Endothelial cell of umbilical vein (primary cell): Measurements from ENCODE around the gene FCF1. TPM values are rescaled to one million over a fixed set of nuclear protein-coding genes. Genes with fewer than 3 reads are reported as not detected.

ENCODE experiments used
- BruUV-seq: library from RNA; stranded (reverse); fragments of 400-500 nt; replicated peaks from 2 replicates; lab custom pipeline; 2021; lab: Mats Ljungman, UMichigan
- CTCF ChIA-PET: fragments of 300-600, 350-600 bp; sonication (Branson Sonifier 250); formaldehyde crosslinking; loops from one replicate; lab custom pipeline; 2021; ENCODE audit warnings: antibody characterized with exemption, inconsistent platforms; lab: Charles Lee
- POLR2A ChIA-PET: fragments of 300-600, 350-600 bp; sonication (Branson Sonifier 250); formaldehyde crosslinking; loops from one replicate; lab custom pipeline; 2021; ENCODE audit warnings: antibody characterized with exemption, inconsistent platforms; lab: Charles Lee
- DNase-seq: peaks from one replicate; pipeline ENCODE4 v3.0.0-alpha.2; 2011; ENCODE audit warnings: low read depth, low spot score
- FAIRE-seq: peaks from 2 replicates; lab custom pipeline; 2011; peaks lifted over from hg19 to GRCh38; lab: Jason Lieb, UNC
- H2AFZ ChIP-seq: 2 replicates; pipeline ENCODE4 v1.6.0; 2012; ENCODE audit warnings: low read depth, low read length, control low read depth, inconsistent platforms
- H3K27ac ChIP-seq: 2 replicates; pipeline ENCODE4 v1.5.1; 2011; ENCODE audit warnings: low read depth, mild to moderate bottlenecking, control low read depth, low read length, moderate library complexity; ENCODE audit not compliant: insufficient read depth
- H3K27me3 ChIP-seq, 2 experiments: 2 replicates each; pipeline versions ENCODE4 v1.6.0 to v1.6.1; 2011; ENCODE audit warnings: low read length in 2 of 2, mixed read lengths in 1 of 2; ENCODE audit not compliant: control insufficient read depth in 2 of 2, insufficient read depth in 2 of 2
- H3K36me3 ChIP-seq, 2 experiments: 2 replicates in 1 of 2; 3 replicates in 1 of 2; pipeline ENCODE4 v1.5.1; 2011; ENCODE audit warnings: low read length in 2 of 2, mild to moderate bottlenecking in 1 of 2, moderate library complexity in 1 of 2; ENCODE audit not compliant: control insufficient read depth in 2 of 2, insufficient read depth in 2 of 2; ENCODE audit errors: extremely low read depth in 1 of 2
- H3K4me1 ChIP-seq: 3 replicates; pipeline ENCODE4 v1.5.1; 2011; ENCODE audit warnings: mild to moderate bottlenecking, low read length; ENCODE audit not compliant: control insufficient read depth, insufficient read depth; ENCODE audit errors: extremely low read depth
- H3K4me2 ChIP-seq: 2 replicates; pipeline ENCODE4 v1.6.1; 2011; ENCODE audit warnings: low read length, control low read depth, mixed read lengths; ENCODE audit not compliant: insufficient read depth
- H3K4me3 ChIP-seq, 3 experiments: fragments of 200-600 bp in 1 of 3; sonication (generic), shearing (Covaris generic) in 1 of 3; replicated peaks in 1 of 3; 2 replicates each; pipeline ENCODE4 v1.5.1; 2011 to 2016; ENCODE audit warnings: control low read depth in 3 of 3, low read length in 3 of 3, mild to moderate bottlenecking in 2 of 3, inconsistent platforms in 1 of 3, low read depth in 1 of 3, moderate library complexity in 1 of 3; ENCODE audit not compliant: insufficient read depth in 1 of 3
- H3K79me2 ChIP-seq: 2 replicates; pipeline ENCODE4 v1.6.0; 2012; ENCODE audit warnings: low read length, inconsistent platforms; ENCODE audit not compliant: control insufficient read depth, insufficient read depth
- H3K9ac ChIP-seq: replicated peaks from 2 replicates; pipeline ENCODE3; 2011; ENCODE audit warnings: low read length, control low read depth; ENCODE audit not compliant: insufficient read depth; ENCODE audit errors: extremely low read depth
- H3K9me1 ChIP-seq: replicated peaks from 3 replicates; pipeline ENCODE4 v1.6.0; 2011; ENCODE audit warnings: mild to moderate bottlenecking, low read length; ENCODE audit not compliant: control insufficient read depth, insufficient read depth; ENCODE audit errors: extremely low read depth
- H3K9me3 ChIP-seq: replicated peaks from 2 replicates; pipeline ENCODE4 v1.5.1; 2012; ENCODE audit warnings: low read length, inconsistent platforms; ENCODE audit not compliant: control insufficient read depth, insufficient read depth
- H4K20me1 ChIP-seq: replicated peaks from 2 replicates; pipeline ENCODE3; 2011; ENCODE audit warnings: mild to moderate bottlenecking, low read length; ENCODE audit not compliant: control insufficient read depth, insufficient read depth; ENCODE audit errors: extremely low read depth
- EZH2 ChIP-seq: IDR thresholded peaks from 2 replicates; pipeline ENCODE4 v1.6.1; 2012; ENCODE audit warnings: borderline replicate concordance, low read depth, mild to moderate bottlenecking, moderate library complexity, low read length, inconsistent platforms; ENCODE audit not compliant: severe bottlenecking
- FOS ChIP-seq: IDR thresholded peaks from 2 replicates; pipeline ENCODE4 v1.6.1; 2011; ENCODE audit warnings: mild to moderate bottlenecking, low read length, moderate library complexity, borderline replicate concordance; ENCODE audit not compliant: insufficient read depth
- GATA2 ChIP-seq: IDR thresholded peaks from 2 replicates; pipeline ENCODE4 v1.7.0; 2011; ENCODE audit warnings: low read depth, mild to moderate bottlenecking, moderate library complexity, mixed read lengths, low read length; ENCODE audit not compliant: insufficient read length, insufficient read depth
- JUN ChIP-seq: IDR thresholded peaks from 2 replicates; pipeline ENCODE4 v1.6.1; 2011; ENCODE audit warnings: borderline replicate concordance, low read depth; ENCODE audit not compliant: insufficient read length, insufficient read depth
- MYC ChIP-seq: IDR thresholded peaks from one replicate; pipeline ENCODE4 v1.6.1; 2011; ENCODE audit warnings: mild to moderate bottlenecking, low read depth, low read length
- POLR2A ChIP-seq: IDR thresholded peaks from 2 replicates; pipeline ENCODE4 v1.6.1; 2012; ENCODE audit warnings: low read depth, mild to moderate bottlenecking, control low read depth, low read length
- POLR2AphosphoS5 ChIP-seq: IDR thresholded peaks from 2 replicates; pipeline ENCODE4 v1.6.1; 2012; ENCODE audit warnings: low read depth, mild to moderate bottlenecking, control low read depth, low read length, moderate library complexity; ENCODE audit not compliant: insufficient read depth
- dilution Hi-C: fragments of 300-500 bp; cut with MboI; formaldehyde crosslinking; loops from one replicate; pipeline ENCODE4 v1.15.0; 2019; ENCODE audit warnings: low sequenced_read_pairs; ENCODE audit not compliant: extremely low pct_ligation_motif_present
- intact Hi-C: fragments of 100-400 bp; cut with micrococcal nuclease; formaldehyde crosslinking; loops from one replicate; pipeline ENCODE4 v1.10.0; 2022
- polyA plus RNA-seq, 4 experiments: library from polyadenylated mRNA; depleted of rRNA in 3 of 4; stranded (reverse) in 3 of 4; unstranded in 1 of 4; fragments of >200 nt; gene quantifications; 2 replicates each; pipeline versions ENCODE4 v1.2.1 to v1.2.3, GENCODE V29; 2011 to 2012; ENCODE audit warnings: missing spikeins in 1 of 4
- small RNA-seq: library from RNA; depleted of rRNA; stranded (forward); fragments of <200 nt; gene quantifications from one replicate; pipeline ENCODE3, GENCODE V24; 2012; ENCODE audit warnings: low replicate concordance, low read depth; ENCODE audit not compliant: insufficient read depth, insufficient read length
- total RNA-seq: library from RNA; stranded (reverse); gene quantifications from 2 replicates; pipeline ENCODE4 v1.2.3, GENCODE V29; 2021
- TF ChIP-seq, protein P1 (sequence below): IDR thresholded peaks from 2 replicates; pipeline ENCODE4 v1.6.1; 2011; ENCODE audit not compliant: insufficient read depth, insufficient read length
- TF ChIP-seq, protein P2 (sequence below), 2 donors: IDR thresholded peaks; 1 replicate in 1 of 2; 2 replicates in 1 of 2; pipeline ENCODE4 v1.5.1; 2011; ENCODE audit warnings: low read length in 2 of 2, mild to moderate bottlenecking in 2 of 2, moderate library complexity in 2 of 2, control low read depth in 1 of 2, inconsistent platforms in 1 of 2, low read depth in 1 of 2; ENCODE audit not compliant: insufficient read depth in 1 of 2; ENCODE audit errors: extremely low read depth in 1 of 2

Gene FCF1
- total and polyA plus RNA-seq, 2 donors (not counting 3 experiments of a cell fraction or from before 2014, with no cell fraction given), result 26.2 to 58.2 TPM

DNA sequence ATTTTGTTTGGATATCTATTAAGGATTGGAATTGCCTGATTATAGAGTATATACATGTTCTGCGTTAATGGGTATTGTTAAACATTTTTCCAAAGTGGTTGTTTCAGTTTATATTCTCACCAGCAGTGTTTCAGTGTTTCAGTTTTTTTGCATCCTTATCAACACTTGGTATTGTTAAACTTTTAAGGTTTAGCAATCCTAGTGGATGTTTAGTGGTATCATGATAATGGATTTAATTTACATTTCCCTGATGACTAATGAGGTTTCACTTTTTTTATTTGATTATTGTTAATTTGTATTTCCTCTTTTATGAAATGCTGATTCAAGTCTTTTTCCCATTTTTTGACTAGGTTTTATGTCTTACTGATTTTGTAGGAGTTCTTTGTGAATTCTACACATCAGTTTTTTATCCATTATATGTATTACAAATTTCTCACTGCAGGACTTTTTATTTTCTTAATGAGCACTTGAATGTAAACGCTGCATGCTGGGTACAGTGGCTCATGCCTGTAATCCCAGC lies 73.9 kb downstream of the FCF1 start:
- BruUV-seq, result no TSS peak
- no peak for TF ChIP-seq POLR2AphosphoS5
- TF ChIP-seq, protein P1, sequence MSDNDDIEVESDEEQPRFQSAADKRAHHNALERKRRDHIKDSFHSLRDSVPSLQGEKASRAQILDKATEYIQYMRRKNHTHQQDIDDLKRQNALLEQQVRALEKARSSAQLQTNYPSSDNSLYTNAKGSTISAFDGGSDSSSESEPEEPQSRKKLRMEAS, result no peak
- TF ChIP-seq, protein P2, sequence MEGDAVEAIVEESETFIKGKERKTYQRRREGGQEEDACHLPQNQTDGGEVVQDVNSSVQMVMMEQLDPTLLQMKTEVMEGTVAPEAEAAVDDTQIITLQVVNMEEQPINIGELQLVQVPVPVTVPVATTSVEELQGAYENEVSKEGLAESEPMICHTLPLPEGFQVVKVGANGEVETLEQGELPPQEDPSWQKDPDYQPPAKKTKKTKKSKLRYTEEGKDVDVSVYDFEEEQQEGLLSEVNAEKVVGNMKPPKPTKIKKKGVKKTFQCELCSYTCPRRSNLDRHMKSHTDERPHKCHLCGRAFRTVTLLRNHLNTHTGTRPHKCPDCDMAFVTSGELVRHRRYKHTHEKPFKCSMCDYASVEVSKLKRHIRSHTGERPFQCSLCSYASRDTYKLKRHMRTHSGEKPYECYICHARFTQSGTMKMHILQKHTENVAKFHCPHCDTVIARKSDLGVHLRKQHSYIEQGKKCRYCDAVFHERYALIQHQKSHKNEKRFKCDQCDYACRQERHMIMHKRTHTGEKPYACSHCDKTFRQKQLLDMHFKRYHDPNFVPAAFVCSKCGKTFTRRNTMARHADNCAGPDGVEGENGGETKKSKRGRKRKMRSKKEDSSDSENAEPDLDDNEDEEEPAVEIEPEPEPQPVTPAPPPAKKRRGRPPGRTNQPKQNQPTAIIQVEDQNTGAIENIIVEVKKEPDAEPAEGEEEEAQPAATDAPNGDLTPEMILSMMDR (IDR thresholded peaks at IDR 0.05; ENCODE audit: extremely low read depth in 1 of 2, insufficient read depth in 1 of 2, low read depth in 1 of 2, low read length in 2 of 2), result no peak
- TF ChIP-seq GATA2, result no peak
- no peak for TF ChIP-seq POLR2A
- no peak for TF ChIP-seq JUN
- no peak for TF ChIP-seq FOS
- no peak for TF ChIP-seq EZH2
- TF ChIP-seq MYC, result no peak
- Histone ChIP-seq H3K4me2 (no peak overlapping the region), H3K4me1 (peaks cover 9% of the 10 kb centered on the region), H3K27ac (no peak overlapping the region), H3K4me3 (no peak overlapping the region), H3K79me2 (peaks cover 69% of the 10 kb centered on the region), H3K9me1 (no peaks in the 10 kb centered on the region), H4K20me1 (peaks cover 6% of the 10 kb centered on the region), H3K9ac (no peak overlapping the region), H3K9me3 (no peaks in the 10 kb centered on the region), H2AFZ (no peak overlapping the region), H3K36me3 (peaks cover 7 to 10% of the 10 kb centered on the region in 2 experiments), H3K27me3 (no peaks in the 10 kb centered on the region)
- dilution Hi-C loops (no loop called here), intact Hi-C loops (no loop called here)
- no peak for DNase-seq
- ChIA-PET POLR2A (no interaction called here), CTCF (interaction anchor here (1.9 kb wide), 1 partner anchor 24 kb away, joined by 5 read pairs; the partner anchor contains the start of gene YLPM1)
- FAIRE-seq, result no peak

Small RNA genes lying within 50 kb of the gene (small RNA-seq; reads per million reads assigned to genes)
- not detected for gene RF00409

Other genes starting within 250 kb of the FCF1 start
- 203 and 238 TPM in 2 replicates for gene NPC2, start 219.8 kb upstream of the FCF1 start, total RNA-seq
- gene NPC2, start 219.8 kb upstream of the FCF1 start, polyA plus RNA-seq, result 405 and 406 TPM in 2 replicates
- 21.7 and 22.6 TPM in 2 replicates for gene ISCA2, start 219.4 kb upstream of the FCF1 start, total RNA-seq
- gene ISCA2, start 219.4 kb upstream of the FCF1 start, polyA plus RNA-seq, result 25.7 and 29.6 TPM in 2 replicates
- gene LTBP2, start 100.9 kb upstream of the FCF1 start, total RNA-seq, result 264 and 268 TPM in 2 replicates
- gene LTBP2, start 100.9 kb upstream of the FCF1 start, polyA plus RNA-seq, result 208 and 209 TPM in 2 replicates
- gene AREL1, start 64 bp upstream of the FCF1 start, total RNA-seq, result 46.4 and 50.3 TPM in 2 replicates
- gene AREL1, start 64 bp upstream of the FCF1 start, polyA plus RNA-seq, result 67.2 and 87.1 TPM in 2 replicates
- gene YLPM1, start 50.2 kb downstream of the FCF1 start, total RNA-seq, result 81.0 and 85.7 TPM in 2 replicates
- 11.4 and 14.9 TPM in 2 replicates for gene YLPM1, start 50.2 kb downstream of the FCF1 start, polyA plus RNA-seq
- not detected in 2 replicates for gene PROX2, start 163.0 kb downstream of the FCF1 start, total RNA-seq
- 0.01 TPM in 1 of 2 replicates, not detected in the other for gene PROX2, start 163.0 kb downstream of the FCF1 start, polyA plus RNA-seq
- gene DLST, start 168.8 kb downstream of the FCF1 start, total RNA-seq, result 105 and 110 TPM in 2 replicates
- gene DLST, start 168.8 kb downstream of the FCF1 start, polyA plus RNA-seq, result 91.0 and 98.4 TPM in 2 replicates
- gene RPS6KL1, start 210.1 kb downstream of the FCF1 start, total RNA-seq, result 23.8 and 25.6 TPM in 2 replicates
- 10.2 TPM in 2 replicates for gene RPS6KL1, start 210.1 kb downstream of the FCF1 start, polyA plus RNA-seq
- gene PGF, start 242.5 kb downstream of the FCF1 start, total RNA-seq, result 206 and 254 TPM in 2 replicates
- gene PGF, start 242.5 kb downstream of the FCF1 start, polyA plus RNA-seq, result 89.0 and 102 TPM in 2 replicates